GM18951 (cell line): ENCODE measurements around the gene KRTAP5-4.

Experiments
- POLR2A ChIP-seq: IDR thresholded peaks from 4 replicates; pipeline ENCODE4 v1.6.1; 2011; ENCODE audit warnings: mild to moderate bottlenecking; ENCODE audit not compliant: insufficient read length, insufficient read depth; ENCODE audit errors: extremely low read depth
- in situ Hi-C: fragments of 300-500 bp; cut with MboI; formaldehyde crosslinking; loops from one replicate; pipeline ENCODE4 v1.12.0; 2022; ENCODE audit warnings: low sequenced_read_pairs, mixed read lengths, inconsistent platforms; ENCODE audit not compliant: unreplicated experiment

Gene KRTAP5-4

DNA sequence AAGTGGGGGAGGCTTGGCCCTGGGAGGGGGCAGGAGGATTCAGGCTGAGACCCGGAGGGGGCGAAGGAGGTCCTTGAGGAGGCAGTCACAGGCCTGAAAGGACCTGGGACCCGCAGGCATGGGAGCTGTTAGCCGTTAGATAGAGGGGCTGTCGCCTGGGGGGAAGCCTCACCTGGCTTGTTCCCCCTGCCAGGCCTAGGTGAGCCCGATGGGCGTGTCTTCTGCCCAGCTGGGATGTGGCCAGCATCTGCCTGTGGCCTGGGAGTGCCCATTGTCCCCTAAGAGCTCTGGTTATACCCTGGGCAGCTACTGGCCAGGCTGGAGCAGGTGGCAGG, 48.1 kb downstream of the KRTAP5-4 start:
- in situ Hi-C loops = no loop called here
- no peak for TF ChIP-seq POLR2A

DNA sequence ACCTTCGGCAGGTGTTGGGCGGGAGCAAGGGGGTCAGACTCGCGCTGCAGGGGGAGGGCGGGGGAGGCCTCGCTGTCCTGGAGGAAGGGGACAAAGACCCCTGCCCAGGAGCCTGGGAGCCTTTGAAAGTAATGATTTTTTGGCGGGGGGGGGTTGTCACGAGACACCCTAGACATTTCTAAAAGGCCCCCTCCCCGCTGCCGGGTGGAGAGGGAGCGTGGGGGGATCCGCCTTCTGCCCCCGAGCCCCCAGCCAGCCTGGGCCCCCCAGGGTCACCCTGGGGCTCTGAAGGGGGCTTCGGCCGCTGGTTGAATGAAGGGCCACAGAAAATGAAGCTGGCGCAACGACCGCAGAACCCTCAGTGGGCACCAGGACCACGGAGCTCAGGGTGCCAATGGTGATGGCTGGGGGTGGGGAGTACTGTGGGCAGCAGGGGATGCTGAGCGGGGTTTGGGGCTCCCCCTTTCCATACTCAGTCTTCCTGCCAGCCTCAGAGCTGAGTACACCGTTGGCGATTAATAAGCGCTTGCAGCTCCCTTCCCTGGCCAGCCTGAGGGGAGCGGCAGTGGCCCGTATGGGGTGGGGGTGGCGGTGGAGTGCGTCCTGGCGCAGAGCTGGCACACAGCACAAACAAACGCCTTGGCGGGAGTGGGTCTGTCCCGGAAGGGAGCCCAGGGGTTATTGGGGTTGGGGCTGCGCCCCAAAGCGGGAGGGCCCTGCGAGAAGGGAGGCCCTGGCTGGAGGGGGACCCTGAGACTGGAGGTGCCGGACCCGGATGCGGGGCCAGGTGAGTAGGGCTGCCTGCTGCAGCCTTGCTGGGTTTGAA, 48.6 kb downstream of the KRTAP5-4 start:
- no peak for TF ChIP-seq POLR2A
- in situ Hi-C loops = no loop called here

GRCh38 chr11:1572197-1573076, 49.5 kb downstream of the KRTAP5-4 start, which contains the start of gene DUSP8:
DUSP8 (minus strand) TSS chr11:1572271; CDS start chr11:1565826, 6,445 bp downstream.
- no peak for TF ChIP-seq POLR2A
- in situ Hi-C loops = no loop called here

GRCh38 chr11:1571760-1572196, 50.2 kb downstream of the KRTAP5-4 start:
- in situ Hi-C loops = no loop called here
- TF ChIP-seq POLR2A = no peak
